Epidermal melanocyte (primary cell): ENCODE measurements around the gene CTSH.
"Not testable (repeated sequence)": the region's sequence is repeated elsewhere in the genome, so short reads cannot be mapped to it uniquely, and the experiment has no call there.

Source experiments
- DNase-seq: peaks from one replicate; pipeline ENCODE4 v3.0.0; 2011; ENCODE audit warnings: low spot score; ENCODE audit not compliant: insufficient read length

CTSH gene

DNA sequence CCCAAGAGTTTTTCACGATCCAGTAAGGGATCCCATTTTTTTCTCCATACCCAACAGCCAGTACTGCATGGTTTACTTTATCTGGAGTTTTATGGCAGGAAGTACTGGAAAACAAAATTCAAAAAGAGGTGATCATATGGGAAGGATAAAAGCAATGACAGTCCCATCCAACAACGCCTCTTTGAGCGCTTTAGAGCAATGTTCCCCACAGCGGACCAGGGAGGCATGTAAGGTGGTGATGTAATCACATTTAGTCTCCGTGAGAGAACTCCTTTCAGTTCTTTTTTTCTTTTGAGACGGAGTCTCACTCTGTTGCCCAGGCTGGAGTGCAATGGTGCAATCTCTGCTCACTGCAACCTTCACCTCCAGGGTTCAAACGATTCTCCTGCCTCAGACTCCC, 21.8 kb downstream of the CTSH start:
- no peak for DNase-seq

DNA sequence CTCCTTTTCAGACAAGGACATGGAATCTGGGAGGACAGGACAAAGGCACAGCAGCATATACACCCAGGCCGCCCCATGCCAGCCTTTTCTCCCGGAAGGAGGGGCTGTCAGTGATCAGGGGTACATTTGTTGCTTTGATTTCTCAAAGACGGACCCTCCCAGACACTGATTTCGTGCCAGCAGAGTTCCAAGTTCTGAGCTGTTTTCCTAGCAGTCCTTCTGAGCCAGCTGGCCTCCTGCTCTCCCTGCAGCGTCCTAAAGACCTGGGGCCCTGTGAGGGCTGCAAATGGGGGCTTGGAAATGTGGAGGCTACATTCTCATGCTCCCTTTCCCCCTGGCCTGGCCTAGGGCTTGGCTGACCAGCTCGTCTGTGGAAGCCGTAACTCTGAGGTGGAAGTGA, 22.3 kb downstream of the CTSH start:
- no peak for DNase-seq

DNA sequence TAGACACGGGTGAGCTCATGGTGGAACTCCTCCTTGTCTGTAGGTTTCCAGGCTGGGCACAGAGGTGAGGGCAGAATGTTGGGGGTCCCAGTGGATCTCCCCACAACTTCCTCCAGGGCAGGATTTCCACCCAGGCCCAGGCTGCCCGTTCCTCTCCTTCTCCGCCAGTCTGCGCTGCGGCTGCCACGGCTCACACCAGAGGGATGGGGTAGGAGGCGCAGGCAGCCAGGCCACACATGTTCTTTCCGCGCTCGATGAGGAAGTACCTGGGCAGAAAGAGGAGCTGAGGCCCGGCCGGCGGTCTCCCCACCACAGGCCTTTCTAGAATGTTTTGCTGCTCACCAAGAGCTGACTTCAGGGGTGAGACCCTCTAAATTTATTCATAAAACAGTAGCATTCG, 22.9 kb downstream of the CTSH start:
- no peak for DNase-seq

DNA sequence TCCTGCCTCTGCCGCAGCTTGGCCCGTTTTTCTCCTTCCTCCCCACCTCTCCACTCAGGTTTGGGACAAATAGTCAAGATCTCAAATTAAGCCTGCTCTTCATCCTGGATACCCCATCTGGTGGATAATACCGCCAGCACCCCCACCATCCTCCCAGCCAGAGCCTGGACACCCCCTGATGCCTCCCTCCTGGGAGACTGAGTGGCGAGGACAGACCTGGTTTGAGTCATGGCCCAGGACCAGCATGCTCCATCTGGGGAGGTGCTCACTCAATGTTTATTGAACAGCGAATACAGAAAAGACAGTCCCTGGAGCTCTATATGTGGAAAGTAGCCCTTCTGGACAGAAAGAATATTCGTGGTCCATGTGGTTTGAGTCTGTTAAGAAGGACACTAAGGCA, 23.3 kb downstream of the CTSH start:
- DNase-seq: no peak

DNA sequence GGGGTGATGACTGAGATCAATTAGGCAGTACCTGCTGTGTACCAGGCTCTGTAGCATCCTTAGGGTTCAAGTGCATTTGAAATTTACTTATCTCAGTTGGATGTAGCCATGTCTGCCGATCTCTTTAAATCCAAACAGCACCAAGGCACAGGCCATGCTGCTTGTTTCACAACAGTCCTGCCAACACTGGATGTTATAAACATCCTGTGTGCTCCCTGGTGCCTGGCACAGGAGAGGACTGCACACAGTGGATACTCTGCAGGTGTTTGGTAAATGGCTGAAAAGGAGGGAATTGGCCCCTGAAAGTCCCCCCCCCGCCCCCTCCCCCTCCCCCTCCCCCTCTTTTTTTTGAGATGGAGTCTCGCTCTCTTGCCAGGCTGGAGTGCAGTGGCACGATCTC, 27.0 kb downstream of the CTSH start:
- no peak for DNase-seq

DNA sequence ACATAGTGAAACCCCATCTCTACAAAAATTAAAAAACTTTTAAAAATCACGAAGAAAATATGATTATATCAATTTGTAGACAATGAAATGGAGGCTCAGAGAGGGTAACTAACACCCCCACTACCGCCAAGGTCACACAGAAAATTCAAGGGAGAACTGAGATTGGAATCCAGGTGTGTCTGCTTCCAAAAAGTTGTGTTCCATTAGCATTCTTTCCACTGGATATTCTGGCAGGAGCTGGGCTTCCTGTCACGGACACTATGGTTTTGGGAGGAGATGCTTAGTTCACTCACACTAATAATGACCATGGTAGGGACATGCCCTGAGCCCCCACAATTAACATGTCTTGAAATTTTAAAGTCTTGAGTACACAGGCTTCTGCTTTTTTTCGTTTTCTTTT, 28.8 kb downstream of the CTSH start:
- DNase-seq: no peak

DNA sequence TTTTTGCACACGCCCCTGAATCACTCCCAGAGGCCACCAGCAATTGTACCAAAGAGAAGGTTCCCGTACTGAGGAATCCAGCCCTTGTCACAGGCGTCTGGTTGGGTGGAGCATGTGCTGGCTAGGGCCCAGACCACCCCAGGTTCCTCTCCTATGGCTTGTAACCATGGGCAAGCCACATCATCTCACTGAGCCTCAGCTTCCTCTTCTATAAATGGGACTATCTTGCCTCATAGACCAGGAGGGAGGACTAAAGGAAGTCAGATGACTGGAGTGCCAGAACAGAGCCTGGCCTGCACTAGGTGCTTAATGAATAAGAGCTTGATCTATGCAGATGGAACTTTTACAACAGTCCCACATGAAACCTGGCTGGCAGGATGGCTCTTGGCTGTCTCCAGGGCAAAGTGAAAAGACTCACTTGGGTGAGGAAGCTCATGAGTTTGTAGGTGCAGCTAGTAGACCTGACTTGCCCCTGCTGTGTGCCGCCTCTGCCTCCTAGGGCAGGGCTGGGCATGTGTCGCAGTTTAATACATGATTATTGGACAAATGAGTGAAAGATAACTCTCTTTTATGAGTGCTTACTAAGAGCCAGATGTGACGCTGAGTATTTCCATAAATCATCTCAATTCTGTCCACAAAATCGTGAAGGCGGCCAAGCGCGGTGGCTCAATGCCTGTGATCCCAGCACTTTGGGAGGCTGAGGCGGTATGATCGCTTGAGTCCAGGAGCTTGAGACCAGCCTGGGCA, 29.3 kb downstream of the CTSH start:
- DNase-seq: no peak

DNA sequence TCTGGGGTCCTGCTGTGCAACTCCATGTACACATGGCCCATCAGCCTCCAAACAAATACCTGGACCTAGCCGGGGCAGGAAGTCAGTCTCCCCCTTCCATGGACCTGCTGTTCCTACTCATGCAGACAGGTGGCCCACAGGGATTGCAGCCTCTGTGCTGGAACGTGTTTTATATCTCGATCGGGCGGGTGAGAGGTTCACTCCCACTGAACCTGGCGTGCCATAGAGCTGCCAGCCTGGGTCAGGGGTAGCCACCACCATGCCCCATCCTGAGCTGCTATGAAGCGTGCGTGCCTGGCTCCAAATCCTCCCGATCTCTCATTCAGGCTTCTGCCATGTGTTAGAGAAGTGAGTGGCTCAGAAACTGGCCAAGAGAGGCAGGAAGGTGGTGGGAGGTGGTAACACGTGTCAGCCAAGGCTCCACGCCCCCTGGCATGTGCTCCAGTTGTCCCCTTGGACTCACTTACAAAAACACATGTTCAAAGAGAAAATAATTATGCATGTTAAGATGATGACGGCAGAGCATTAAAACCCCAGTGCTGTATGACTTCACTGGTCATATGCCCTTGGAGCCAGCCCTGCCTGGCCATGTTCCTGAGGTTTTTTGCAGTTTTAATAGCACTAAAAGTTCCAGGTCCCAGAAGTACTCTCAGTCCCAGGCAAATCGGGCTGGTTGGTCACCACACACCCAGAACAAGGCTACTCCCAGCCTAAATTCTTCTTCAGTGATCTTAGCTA, 30.6 kb downstream of the CTSH start:
- DNase-seq: no peak

DNA sequence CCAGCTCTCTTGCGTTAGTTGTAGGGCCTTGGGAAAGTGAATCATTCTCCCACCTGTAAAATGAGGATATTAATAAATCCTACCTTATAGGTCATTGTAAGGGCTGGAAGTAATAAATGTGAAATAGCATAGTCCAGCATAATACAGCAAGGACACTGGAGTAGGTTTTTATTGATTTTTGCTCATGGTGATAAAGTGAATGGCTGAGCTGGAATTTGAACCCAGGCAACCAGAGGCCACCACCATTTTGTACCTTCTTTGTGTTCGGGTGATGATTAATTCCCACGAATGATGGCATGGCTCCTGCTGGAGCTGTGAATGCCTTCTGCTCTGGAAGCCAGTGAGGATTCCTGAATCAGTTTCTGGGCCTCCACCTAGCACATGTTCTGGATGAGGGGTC, 31.8 kb downstream of the CTSH start:
- DNase-seq: no peak

DNA sequence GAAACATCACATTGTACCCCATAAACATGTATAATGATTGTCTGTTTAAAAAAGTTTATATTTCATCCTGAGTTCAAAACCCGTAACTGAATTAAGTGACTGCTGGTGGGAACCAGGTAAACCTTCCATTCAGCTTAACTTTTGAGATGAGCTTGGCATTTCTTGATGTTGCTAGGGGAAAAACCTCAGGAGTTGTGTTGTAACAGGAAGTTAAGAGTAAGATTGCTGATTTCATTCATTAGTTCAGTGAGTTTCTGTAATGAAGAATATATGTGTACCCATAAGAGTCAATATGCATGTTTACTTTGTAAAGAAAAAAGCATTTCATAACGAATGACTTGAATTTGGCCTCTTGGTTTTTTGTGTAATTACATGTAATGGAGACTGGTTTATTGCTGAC, 32.5 kb downstream of the CTSH start:
- no peak for DNase-seq

DNA sequence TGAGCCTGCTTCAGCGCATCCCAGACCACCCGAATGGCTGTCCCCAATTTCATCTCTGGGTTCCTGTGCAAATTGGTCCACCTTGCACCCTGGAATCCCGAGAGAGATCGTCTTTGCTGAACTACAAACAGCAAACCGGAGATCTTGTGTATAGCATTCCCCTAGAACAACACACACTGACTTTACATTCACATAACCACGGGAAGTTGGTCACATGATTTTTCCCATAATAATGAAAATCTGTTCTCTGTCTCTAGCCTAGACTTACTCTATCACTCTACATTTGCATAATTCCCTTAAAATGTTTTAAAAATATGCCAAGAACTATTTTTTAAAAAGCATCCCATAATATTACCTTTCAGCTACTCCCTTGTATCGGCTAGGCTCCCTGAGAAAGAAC, 34.6 kb downstream of the CTSH start:
- DNase-seq: no peak

DNA sequence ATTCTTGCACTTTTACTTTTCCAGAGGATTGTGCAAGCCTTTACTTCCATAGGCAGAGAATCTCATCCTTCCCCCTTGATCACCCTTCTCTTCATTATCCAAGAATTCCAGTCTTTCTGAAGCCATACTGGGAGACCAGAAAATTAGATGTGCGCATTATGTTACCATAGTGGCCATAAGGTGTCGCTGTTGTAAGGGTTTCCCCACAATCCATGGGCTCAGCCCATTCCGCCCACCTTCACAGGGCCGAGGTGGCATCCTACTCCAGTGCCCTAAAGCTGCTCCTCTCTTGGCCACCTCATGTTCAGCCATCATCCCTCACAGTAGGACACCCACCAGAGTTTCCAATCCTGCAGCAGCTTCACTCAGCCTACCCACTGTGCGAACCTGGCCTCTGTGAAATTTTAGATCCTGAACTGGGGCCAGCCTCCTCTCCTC, 35.0 kb downstream of the CTSH start:
- no peak for DNase-seq

DNA sequence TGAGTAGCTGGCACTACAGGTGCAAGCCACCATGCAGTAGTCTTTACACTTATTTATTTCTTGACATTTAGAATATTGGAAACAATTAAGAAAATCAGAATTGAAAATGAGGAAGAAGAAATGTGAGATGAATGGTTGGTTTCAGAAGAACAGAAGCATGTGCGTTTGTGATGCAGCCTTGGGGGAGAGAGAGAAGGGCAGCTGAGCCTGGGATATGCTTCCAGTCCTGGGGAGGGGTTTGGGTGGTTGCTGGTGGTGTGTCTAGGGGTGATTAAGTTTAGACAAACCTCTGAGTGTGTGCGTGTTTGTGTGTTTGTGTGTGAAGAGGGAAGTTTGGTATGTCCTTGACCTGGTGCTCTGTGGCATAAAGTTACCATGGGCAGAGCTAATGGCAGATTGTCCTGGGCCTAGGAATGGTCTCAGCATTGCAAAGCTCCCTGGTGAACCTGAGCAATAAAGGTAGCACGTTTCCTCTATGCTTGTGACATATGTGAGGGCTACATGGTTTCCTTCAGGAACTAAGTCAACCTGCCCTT, 35.6 kb downstream of the CTSH start:
- DNase-seq: no peak

DNA sequence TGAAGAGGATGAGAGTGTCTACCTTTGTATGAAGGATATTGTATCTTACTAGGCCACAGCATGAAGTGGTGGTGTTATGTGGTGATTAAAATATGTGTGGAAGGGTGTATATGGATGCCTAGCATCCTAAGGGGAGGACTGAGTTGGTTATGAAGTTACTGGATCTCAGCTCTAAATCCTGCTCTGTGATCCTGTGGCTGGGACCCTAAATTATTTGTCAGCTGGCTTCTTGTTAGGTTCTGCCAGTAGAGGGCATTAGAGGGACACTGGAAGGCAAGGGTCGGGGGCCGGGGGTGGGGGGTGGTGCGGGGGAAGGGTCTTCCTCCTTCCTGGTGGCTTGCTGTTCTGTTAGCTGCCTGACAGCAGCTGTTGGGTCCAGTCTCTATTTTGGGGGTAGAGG, 37.3 kb downstream of the CTSH start:
- DNase-seq: no peak

DNA sequence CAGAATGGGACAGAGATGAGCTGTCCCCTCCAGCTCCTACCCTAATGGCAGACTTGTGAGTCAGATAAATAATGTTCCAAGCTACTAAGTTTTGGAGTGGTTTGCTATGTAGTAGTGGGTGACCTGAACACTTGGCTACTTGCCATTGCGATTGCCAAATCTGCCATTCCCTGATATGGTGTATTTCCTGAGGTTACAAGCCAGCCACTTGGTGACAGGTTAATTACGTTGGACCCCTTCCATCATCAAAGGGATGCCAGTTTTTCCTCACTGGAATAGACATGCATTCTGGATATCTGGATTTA, 38.6 kb downstream of the CTSH start:
- DNase-seq: no peak

DNA sequence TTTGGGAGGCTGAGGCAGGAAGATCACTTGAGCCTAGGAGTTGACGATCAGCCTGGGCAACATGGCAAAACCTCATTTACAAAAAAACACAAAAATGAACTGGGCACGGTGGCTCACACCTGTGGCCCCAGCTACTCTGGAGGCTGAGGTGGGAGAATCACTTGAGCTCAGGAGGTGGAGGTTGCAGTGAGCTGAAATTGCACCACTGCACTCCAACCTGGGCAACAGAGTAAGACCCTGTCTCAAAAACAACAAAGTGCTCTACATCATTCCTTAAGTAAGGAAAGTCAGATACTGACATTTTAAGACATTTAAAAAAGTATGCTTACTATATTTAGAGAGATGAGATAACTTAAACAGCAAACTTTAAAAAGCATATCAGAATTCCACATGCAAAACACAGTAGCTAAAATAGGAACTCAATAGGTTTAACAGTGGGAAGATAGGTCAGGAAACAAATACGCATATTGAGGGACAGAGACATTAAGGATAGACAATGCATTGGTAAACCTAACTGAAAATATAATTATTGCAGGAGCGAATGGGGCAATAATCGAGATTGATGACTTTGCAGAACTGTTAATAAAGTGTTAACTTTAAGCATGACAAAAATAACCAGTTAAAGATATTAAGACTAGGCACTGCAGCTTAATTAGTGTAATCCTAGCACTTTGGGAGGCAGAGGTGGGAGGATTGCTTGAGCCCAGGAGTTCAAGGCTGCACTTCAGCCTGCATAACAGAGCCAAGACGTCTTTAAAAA, 40.1 kb downstream of the CTSH start:
- DNase-seq: no peak

DNA sequence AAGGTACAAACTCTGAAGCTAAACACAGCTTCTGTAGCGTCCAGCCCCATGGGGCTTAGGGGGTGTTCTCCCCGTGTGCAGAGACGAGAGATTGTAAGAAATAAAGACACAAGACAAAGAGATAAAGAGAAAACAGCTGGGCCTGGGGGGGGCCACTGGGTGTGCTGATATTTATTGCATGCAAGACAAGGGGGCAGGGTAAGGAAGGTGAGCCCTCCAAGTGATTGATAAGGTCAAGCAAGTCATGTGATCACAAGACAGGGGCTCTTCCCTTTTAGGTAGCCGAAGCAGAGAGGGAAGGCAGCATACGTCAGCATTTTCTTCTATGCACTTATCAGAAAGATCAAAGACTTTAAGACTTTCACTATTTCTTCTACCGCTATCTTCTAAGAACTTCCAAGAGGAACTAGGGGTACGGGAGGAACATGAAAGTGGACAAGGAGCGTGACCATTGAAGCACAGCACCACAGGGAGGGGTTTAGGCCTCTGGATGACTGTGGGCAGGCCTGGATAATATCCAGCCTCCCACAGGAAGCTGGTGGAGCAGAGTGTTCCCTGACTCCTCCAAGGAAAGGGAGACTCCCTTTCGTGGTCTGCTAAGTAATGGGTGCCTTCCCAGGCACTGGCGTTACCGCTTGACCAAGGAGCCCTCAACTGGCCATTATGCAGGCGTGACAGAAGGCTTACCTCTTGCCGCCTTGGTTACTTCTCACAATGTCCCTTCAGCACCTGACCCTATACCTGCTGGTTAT, 42.4 kb downstream of the CTSH start:
- DNase-seq: not testable (repeated sequence)

DNA sequence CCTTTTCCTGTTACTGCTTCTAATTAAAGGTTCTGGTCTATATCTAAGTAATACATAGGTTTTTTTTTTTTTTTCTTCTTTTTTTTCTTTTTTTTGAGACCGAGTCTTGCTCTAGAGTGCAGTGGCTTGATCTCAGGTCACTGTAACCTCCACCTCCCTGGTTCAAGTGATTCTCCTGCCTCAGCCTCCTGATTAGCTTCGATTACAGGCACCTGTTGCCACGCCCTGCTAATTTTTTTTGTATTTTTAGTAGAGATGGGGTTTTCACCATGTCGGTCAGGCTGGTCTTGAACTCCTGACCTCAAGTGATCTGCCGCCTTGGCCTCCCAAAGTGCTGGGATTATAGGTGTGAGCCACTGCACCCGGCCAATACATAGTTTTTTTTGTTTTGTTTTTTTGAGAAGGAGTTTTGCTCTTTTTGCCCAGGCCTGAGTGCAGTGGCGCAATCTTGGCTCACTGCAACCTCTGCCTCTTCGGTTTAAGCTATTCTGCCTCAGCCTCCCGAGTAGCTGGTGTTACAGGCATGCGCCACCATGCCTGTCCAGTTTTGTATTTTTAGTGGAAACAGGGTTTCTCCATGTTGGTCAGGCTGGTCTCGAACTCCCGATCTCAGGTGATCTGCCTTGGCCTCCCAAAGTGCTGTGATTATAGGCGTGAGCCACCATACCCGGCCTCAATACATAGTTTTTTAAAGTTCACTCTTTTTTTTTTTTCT, 43.9 kb downstream of the CTSH start:
- not testable (repeated sequence) for DNase-seq

DNA sequence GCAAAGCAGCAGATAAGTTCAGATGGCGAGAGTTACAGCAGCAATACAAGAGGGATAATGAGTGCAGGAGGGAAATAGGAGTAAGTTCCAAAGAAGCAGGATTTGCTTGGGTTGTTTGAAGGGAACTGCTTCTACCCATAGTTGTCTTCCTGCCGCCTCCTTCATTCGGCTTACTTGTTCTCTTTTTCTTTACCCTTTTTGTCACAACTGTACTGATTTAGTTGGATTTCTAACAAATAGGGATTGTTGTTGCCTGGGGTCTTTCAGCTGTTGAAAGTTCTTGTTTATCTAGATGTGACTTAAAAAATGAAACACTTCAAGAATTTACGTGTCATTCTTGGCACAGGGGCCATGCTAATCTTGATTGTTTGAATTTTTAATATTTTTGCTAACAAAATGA, 46.3 kb downstream of the CTSH start:
- DNase-seq: no peak

DNA sequence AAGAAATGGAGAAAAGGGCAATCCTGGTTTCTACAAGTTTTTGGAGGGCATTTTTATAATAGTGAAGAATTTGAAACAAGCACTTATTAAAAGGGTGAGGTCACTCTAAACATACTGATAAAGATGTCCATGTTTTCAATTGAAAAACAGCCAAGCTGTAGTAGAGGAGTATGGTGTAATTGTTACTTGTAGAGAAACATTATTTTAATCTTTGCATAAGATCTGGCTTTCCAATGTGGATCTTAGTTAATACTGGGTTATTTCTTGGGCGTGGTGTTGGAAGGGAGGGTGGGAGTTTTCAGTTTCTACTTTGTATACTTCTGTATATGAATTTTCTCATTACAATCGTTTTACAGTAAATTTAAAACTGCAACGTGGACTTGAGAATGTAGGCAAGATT, 49.4 kb downstream of the CTSH start:
- DNase-seq: no peak

DNA sequence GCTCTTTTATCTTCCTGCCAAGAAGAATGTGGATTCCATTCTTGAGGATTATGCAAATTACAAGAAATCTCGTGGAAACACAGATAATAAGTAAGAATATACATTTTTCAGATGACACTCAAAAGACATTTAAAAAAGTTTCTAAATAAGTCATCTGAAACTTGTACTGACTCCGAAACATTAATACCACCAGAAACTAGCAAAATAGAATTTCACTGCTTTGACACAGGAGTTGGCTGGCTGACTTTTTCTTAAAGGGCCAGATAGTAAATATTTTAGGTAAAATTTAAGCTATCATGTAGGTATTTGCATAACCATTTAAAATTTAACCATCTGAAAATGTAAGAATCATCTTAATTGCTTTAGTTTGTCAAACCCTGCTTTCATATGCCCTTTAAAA, 51.3 kb downstream of the CTSH start:
- DNase-seq: no peak
